ENCODE data around the gene FKTN. TPM values are rescaled to one million over a fixed set of nuclear protein-coding genes. Genes with fewer than 3 reads are reported as not detected.
A peak's percentile ranks its signal among the peaks of the same experiment; 100 is the strongest.
"Not testable (repeated sequence)": the region's sequence is repeated elsewhere in the genome, so short reads cannot be mapped to it uniquely, and the experiment has no call there.

FKTN gene
- total RNA-seq, 1 donor from 2014 or later, result 16.2 TPM

- Mint-ChIP-seq H3K27me3 (ENCODE audit: low read depth) (no peaks in the 10 kb centered on the region), H3K4me3 (ENCODE audit: unreplicated experiment) (no peak overlapping the region), H3K4me1 (ENCODE audit: low read depth) (no peaks in the 10 kb centered on the region), H3K9me3 (ENCODE audit: low read depth) (no peaks in the 10 kb centered on the region), H3K27ac (ENCODE audit: unreplicated experiment) (no peak overlapping the region), H3K36me3 (ENCODE audit: low read depth) (peaks cover 5% of the 10 kb centered on the region)
- DNase-seq (ENCODE audit: low spot score), result no peak
- TF ChIP-seq, protein P1, sequence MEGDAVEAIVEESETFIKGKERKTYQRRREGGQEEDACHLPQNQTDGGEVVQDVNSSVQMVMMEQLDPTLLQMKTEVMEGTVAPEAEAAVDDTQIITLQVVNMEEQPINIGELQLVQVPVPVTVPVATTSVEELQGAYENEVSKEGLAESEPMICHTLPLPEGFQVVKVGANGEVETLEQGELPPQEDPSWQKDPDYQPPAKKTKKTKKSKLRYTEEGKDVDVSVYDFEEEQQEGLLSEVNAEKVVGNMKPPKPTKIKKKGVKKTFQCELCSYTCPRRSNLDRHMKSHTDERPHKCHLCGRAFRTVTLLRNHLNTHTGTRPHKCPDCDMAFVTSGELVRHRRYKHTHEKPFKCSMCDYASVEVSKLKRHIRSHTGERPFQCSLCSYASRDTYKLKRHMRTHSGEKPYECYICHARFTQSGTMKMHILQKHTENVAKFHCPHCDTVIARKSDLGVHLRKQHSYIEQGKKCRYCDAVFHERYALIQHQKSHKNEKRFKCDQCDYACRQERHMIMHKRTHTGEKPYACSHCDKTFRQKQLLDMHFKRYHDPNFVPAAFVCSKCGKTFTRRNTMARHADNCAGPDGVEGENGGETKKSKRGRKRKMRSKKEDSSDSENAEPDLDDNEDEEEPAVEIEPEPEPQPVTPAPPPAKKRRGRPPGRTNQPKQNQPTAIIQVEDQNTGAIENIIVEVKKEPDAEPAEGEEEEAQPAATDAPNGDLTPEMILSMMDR (IDR thresholded peaks at IDR 0.05), result no peak
Measured at GRCh38 chr9:105541838-105542237, 16.1 kb upstream of the FKTN start.

- peak; percentile 48 for DNase-seq (ENCODE audit: low spot score)
- Mint-ChIP-seq H3K4me1 (ENCODE audit: low read depth) (peaks cover 15% of the 10 kb centered on the region), H3K4me3 (ENCODE audit: unreplicated experiment) (no peak overlapping the region)
Measured at GRCh38 chr9:105554042-105554441, 3.9 kb upstream of the FKTN start.

GRCh38 chr9:105572455-105572854 lies 14.5 kb downstream of the FKTN start:
- H3K36me3 Mint-ChIP-seq (ENCODE audit: low read depth), result peaks cover 19% of the 10 kb centered on the region
- no peaks in the 10 kb centered on the region for H3K27me3 Mint-ChIP-seq (ENCODE audit: low read depth)
- H3K9me3 Mint-ChIP-seq (ENCODE audit: low read depth), result peaks cover 27% of the 10 kb centered on the region
- no peaks in the 10 kb centered on the region for H3K4me1 Mint-ChIP-seq (ENCODE audit: low read depth)
- H3K4me3 Mint-ChIP-seq (ENCODE audit: unreplicated experiment), result no peak overlapping the region
- no peak for DNase-seq (ENCODE audit: low spot score)
- TF ChIP-seq, protein P1 (IDR thresholded peaks at IDR 0.05), result no peak
- no peak overlapping the region for H3K27ac Mint-ChIP-seq (ENCODE audit: unreplicated experiment)

More at GRCh38 chr9:105554042-105554441, 3.9 kb upstream of the FKTN start:
- no peak overlapping the region for H3K27ac Mint-ChIP-seq (ENCODE audit: unreplicated experiment)
- TF ChIP-seq, protein P1 (IDR thresholded peaks at IDR 0.05), result no peak
- H3K9me3 Mint-ChIP-seq (ENCODE audit: low read depth), result peaks cover 3% of the 10 kb centered on the region
- H3K27me3 Mint-ChIP-seq (ENCODE audit: low read depth), result no peaks in the 10 kb centered on the region
- H3K36me3 Mint-ChIP-seq (ENCODE audit: low read depth), result peaks cover 3% of the 10 kb centered on the region

GRCh38 chr9:105579952-105580351 lies 22.0 kb downstream of the FKTN start:
- H3K4me3 Mint-ChIP-seq (ENCODE audit: unreplicated experiment); DNase-seq (ENCODE audit: low spot score); H3K9me3 Mint-ChIP-seq (ENCODE audit: low read depth); H3K27ac Mint-ChIP-seq (ENCODE audit: unreplicated experiment); H3K27me3 Mint-ChIP-seq (ENCODE audit: low read depth): not testable (repeated sequence)
- peaks cover 11% of the 10 kb centered on the region for H3K4me1 Mint-ChIP-seq (ENCODE audit: low read depth)
- H3K36me3 Mint-ChIP-seq (ENCODE audit: low read depth), result peaks cover 18% of the 10 kb centered on the region

GRCh38 chr9:105581550-105581949 lies 23.6 kb downstream of the FKTN start:
- Mint-ChIP-seq H3K4me1 (ENCODE audit: low read depth) (peaks cover 11% of the 10 kb centered on the region), H3K36me3 (ENCODE audit: low read depth) (peaks cover 10% of the 10 kb centered on the region)
- H3K9me3 Mint-ChIP-seq (ENCODE audit: low read depth); H3K27me3 Mint-ChIP-seq (ENCODE audit: low read depth); DNase-seq (ENCODE audit: low spot score); H3K4me3 Mint-ChIP-seq (ENCODE audit: unreplicated experiment); H3K27ac Mint-ChIP-seq (ENCODE audit: unreplicated experiment): not testable (repeated sequence)

DNA sequence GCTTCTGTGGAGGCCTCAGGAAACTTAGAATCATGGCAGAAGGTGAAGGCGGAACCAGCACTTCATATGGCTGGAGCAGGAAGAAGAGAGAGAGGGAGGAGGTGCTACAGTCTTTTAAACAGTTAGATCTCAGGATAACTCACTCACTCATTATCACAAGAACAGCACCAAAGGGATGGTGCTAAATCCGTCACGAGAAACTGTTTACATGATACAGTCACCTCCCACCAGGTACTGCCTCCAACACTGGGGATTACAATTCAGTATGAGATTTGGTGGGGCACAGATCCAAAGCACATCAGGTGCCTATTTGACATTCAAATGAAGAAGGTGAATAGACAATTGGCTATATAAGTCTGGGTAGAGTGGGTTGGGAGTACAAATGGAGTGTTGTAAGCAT lies 35.2 kb downstream of the FKTN start:
- Mint-ChIP-seq H3K4me1 (ENCODE audit: low read depth) (no peaks in the 10 kb centered on the region), H3K4me3 (ENCODE audit: unreplicated experiment) (no peak overlapping the region), H3K27ac (ENCODE audit: unreplicated experiment) (no peak overlapping the region), H3K36me3 (ENCODE audit: low read depth) (peaks cover 17% of the 10 kb centered on the region), H3K27me3 (ENCODE audit: low read depth) (no peaks in the 10 kb centered on the region), H3K9me3 (ENCODE audit: low read depth) (peaks cover 16% of the 10 kb centered on the region)
- no peak for DNase-seq (ENCODE audit: low spot score)
- TF ChIP-seq, protein P1 (IDR thresholded peaks at IDR 0.05), result no peak

Measured in chondrocyte (in vitro differentiated cells).